ENCODE data around the gene SLC47A2. TPM values are rescaled to one million over a fixed set of nuclear protein-coding genes. Genes with fewer than 3 reads are reported as not detected.

The SLC47A2 gene
- total RNA-seq, 1 donor from 2014 or later: not detected

DNA sequence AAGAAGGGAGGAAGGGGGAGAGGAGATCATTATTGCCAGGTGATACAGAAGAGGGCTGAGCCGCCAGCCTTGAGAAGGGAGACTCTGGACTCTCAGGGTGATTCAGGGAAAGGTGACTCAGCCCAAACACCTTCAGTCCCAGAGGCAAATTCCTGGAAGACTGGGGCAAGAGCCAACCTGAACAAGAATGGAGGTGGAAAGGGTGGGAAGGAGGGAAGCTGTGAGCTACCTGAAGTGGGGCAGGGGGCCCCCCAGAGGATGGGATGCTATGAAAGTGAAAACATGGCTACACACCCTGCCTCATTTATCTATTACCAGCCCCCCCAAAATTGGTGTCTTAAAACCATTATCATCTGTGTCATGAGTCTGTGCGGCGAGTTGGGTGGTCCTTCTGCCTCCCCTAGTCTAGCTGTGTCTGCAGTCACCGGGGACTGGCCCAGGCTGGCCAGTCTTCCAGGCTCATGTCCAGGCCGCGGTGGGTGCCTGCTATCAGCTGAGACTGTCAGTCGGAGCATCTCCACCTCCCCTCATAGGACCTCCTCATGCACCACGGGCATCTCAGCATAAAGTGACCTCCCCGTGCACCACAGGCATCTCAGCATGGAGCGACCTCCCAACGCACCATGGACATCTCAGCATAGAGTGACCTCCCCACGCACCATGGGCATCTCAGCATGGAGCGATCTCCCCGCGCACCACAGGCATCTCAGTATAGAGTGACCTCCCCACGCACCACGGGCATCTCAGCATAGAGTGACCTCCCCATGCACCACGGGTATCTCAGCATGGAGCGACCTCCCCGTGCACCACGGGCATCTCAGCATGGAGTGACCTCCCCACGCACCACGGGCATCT, 3.2 kb upstream of the SLC47A2 start:
- TF ChIP-seq, protein P1, sequence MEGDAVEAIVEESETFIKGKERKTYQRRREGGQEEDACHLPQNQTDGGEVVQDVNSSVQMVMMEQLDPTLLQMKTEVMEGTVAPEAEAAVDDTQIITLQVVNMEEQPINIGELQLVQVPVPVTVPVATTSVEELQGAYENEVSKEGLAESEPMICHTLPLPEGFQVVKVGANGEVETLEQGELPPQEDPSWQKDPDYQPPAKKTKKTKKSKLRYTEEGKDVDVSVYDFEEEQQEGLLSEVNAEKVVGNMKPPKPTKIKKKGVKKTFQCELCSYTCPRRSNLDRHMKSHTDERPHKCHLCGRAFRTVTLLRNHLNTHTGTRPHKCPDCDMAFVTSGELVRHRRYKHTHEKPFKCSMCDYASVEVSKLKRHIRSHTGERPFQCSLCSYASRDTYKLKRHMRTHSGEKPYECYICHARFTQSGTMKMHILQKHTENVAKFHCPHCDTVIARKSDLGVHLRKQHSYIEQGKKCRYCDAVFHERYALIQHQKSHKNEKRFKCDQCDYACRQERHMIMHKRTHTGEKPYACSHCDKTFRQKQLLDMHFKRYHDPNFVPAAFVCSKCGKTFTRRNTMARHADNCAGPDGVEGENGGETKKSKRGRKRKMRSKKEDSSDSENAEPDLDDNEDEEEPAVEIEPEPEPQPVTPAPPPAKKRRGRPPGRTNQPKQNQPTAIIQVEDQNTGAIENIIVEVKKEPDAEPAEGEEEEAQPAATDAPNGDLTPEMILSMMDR (conservative IDR thresholded peaks at IDR 0.05; ENCODE audit: low read depth, low read length): no peak
- no peak overlapping the region for H3K4me3 ChIP-seq (ENCODE audit: low read depth, low read length)
- DNase-seq (ENCODE audit: low read depth): no peak

DNA sequence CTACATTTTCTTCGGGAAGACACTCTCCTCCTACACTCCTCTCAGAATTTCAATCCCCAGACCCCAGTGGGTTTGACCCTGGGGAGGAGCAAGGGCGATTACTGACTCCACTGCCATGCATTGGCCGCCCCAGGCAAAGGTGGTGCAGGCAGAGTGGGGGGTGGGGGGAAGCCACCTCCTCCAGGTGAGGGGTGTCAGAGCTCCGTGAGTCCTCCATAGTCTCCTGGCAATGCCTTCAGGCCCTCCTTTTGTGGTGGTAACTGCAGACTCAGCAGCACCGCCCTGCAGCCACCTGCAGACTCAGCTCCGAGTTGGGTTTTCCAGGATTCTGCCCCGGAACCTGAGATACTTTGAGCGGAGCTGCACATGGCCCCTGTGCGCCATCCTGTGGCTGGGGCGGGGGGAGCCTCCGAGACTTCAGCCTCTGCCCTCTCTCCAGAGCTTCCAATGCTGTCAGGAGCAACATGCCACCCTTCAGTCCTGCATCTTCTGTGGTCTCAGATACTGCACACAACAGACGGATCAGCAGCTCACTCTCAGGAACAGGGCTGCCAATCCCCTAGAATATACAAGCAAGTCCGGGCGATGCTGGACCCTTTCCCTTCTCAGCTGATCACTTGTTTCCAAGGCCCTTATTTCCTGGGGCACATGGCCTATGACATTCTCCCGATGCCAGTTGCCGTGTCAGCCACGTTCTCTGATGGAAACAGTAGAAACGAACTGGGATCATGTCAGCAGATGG, 2.4 kb upstream of the SLC47A2 start:
- no peak for DNase-seq (ENCODE audit: low read depth)
- TF ChIP-seq, protein P1 (conservative IDR thresholded peaks at IDR 0.05; ENCODE audit: low read depth, low read length): peak; percentile 61
- no peak overlapping the region for H3K4me3 ChIP-seq (ENCODE audit: low read depth, low read length)

- DNase-seq (ENCODE audit: low read depth): no peak
- no peak overlapping the region for H3K4me3 ChIP-seq (ENCODE audit: low read depth, low read length)
- TF ChIP-seq, protein P1 (conservative IDR thresholded peaks at IDR 0.05; ENCODE audit: low read depth, low read length): no peak
Observed at GRCh38 chr17:19718041-19718612, 1.7 kb upstream of the SLC47A2 start.

GRCh38 chr17:19717411-19717908, 1.1 kb upstream of the SLC47A2 start:
- no peak for DNase-seq (ENCODE audit: low read depth)

GRCh38 chr17:19717031-19717360, 612 bp upstream of the SLC47A2 start:
- DNase-seq (ENCODE audit: low read depth): no peak
- H3K4me3 ChIP-seq (ENCODE audit: low read depth, low read length): no peak overlapping the region
- TF ChIP-seq, protein P1 (conservative IDR thresholded peaks at IDR 0.05; ENCODE audit: low read depth, low read length): no peak

More at GRCh38 chr17:19717411-19717908, 1.1 kb upstream of the SLC47A2 start:
- TF ChIP-seq, protein P1 (conservative IDR thresholded peaks at IDR 0.05; ENCODE audit: low read depth, low read length): no peak
- peak overlapping the region; percentile 8 for H3K4me3 ChIP-seq (ENCODE audit: low read depth, low read length)

DNA sequence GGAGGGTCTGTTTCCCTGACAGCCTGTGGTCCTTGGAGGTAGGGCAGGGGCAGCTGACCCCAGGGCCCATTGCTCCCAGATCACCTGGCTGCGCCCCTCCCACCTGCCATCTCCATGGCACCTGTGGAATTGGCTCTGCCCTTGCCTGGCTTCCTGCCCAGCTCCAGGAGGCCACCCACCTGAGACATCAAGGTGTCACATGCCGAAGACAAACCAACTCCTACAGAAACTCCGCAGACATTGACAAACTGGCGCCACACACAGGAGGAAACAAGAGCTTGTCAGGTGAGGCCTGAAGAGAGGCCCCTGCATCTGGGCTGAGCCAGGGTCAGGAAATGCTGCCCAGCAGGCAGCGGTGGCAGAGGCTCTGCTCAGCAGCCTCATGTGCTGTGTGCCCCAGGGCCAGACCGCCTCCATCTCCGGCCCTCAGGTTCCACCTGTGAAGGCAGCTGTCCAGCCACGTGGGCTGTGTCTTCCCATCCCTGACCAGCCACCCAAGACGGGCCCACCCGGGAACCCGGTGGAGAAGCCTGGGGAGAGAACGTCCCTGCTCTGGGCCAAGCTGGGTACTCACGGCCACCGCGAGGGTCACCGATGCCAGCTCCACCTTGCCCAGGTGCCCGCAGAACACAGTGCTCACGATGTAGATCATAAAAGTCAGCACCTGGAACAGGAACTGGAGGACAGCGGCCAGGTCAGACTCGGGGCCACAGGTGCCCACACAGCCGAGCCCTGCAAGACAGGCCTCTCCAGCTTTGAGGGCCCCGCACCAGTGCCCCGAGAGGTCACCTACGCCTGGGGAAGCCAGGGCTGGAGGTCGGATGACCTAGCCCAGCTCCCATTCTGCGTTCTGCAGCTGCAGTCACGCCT, 1.6 kb downstream of the SLC47A2 start:
- no peak for DNase-seq (ENCODE audit: low read depth)
- H3K4me3 ChIP-seq (ENCODE audit: low read depth, low read length): peak overlapping the region; percentile 16
- TF ChIP-seq, protein P1 (conservative IDR thresholded peaks at IDR 0.05; ENCODE audit: low read depth, low read length): no peak

All from epithelial cell of proximal tubule (primary cell).